Astrocyte of the cerebellum (primary cell): ENCODE measurements around the gene TSPAN32.

Source experiments
- DNase-seq: peaks from one replicate; pipeline ENCODE4 v3.0.0-alpha.2; 2011; ENCODE audit warnings: low read depth
- H3K4me3 ChIP-seq: 2 replicates; pipeline ENCODE4 v1.5.1; 2011; ENCODE audit warnings: mild to moderate bottlenecking, low read depth, low read length, moderate library complexity
- in situ Hi-C: cut with HindIII; loops from 2 replicates; pipeline ENCODE4 v1.10.0; 2017; ENCODE audit warnings: low sequenced_read_pairs
- TF ChIP-seq, protein P1 (sequence below): IDR thresholded peaks from 2 replicates; pipeline ENCODE4 v1.5.1; 2012; ENCODE audit warnings: low read length, low read depth, moderate library complexity, mild to moderate bottlenecking; ENCODE audit errors: missing control alignments

The TSPAN32 gene

DNA sequence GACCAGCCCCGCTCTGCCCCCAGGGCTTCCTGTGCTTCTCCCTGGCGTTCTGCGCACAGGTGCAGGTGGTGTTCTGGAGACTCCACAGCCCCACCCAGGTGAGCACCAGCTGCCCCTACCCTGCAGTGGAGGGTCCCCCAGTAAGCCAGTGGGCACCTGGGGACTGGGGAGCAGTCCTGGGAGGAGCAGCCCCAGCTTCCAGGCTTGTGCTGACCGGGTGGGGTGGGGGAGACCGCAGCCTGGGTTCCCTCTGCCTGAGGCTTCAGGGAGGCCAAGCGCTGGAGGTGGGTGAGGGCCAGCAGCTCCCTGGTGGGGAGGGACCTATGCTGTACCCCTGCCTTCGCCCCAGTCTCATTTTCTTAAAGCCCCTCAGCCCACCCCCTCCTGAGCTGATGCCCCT lies 6.9 kb downstream of the TSPAN32 start:
- in situ Hi-C loops = no loop called here

DNA sequence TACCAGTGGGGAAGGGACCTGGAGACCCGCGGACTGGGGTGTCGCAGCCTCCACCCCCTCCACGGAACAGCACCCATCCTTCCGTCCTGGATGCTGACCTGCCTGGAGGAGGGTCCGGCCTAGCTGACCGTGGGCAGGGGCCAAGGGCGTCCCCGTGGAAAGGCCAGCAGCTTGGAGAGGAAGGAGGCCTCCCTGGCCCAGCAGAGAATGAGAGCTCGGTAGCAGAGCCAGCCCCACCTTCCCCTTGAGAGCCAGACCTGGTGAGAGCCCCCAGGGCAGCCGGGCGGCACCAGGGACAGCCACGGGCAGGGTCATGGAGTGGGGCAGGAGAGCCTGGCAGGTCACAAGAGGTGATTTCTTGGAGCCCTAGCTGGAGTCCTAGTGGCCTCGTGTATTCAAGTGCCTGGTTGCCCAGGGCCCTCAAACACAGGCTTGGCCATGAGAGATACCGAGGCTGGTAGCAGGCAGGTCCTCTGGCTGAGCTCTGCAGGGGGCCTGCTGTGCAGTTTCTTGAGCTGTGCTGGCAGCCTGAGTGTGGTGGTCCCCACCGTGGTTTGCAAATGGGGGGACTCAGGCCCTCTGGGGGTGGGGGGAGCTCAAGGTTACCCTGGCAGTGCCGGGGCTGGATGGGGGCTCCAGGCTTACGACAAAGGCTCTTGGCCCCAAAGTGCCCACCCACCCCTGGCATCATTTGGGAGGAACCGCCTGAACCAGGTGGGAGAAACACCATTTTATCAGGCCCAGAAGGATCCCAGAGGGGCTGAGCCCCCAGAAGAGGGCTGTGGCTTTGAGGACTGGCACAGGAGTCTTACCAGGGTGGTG lies 7.6 kb downstream of the TSPAN32 start:
- TF ChIP-seq, protein P1, sequence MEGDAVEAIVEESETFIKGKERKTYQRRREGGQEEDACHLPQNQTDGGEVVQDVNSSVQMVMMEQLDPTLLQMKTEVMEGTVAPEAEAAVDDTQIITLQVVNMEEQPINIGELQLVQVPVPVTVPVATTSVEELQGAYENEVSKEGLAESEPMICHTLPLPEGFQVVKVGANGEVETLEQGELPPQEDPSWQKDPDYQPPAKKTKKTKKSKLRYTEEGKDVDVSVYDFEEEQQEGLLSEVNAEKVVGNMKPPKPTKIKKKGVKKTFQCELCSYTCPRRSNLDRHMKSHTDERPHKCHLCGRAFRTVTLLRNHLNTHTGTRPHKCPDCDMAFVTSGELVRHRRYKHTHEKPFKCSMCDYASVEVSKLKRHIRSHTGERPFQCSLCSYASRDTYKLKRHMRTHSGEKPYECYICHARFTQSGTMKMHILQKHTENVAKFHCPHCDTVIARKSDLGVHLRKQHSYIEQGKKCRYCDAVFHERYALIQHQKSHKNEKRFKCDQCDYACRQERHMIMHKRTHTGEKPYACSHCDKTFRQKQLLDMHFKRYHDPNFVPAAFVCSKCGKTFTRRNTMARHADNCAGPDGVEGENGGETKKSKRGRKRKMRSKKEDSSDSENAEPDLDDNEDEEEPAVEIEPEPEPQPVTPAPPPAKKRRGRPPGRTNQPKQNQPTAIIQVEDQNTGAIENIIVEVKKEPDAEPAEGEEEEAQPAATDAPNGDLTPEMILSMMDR = no peak
- DNase-seq = no peak
- in situ Hi-C loops = no loop called here
- H3K4me3 ChIP-seq = no peak overlapping the region

More for the DNA sequence above, 6.9 kb downstream of the TSPAN32 start:
- H3K4me3 ChIP-seq = no peak overlapping the region
- TF ChIP-seq, protein P1 = no peak
- DNase-seq = no peak

DNA sequence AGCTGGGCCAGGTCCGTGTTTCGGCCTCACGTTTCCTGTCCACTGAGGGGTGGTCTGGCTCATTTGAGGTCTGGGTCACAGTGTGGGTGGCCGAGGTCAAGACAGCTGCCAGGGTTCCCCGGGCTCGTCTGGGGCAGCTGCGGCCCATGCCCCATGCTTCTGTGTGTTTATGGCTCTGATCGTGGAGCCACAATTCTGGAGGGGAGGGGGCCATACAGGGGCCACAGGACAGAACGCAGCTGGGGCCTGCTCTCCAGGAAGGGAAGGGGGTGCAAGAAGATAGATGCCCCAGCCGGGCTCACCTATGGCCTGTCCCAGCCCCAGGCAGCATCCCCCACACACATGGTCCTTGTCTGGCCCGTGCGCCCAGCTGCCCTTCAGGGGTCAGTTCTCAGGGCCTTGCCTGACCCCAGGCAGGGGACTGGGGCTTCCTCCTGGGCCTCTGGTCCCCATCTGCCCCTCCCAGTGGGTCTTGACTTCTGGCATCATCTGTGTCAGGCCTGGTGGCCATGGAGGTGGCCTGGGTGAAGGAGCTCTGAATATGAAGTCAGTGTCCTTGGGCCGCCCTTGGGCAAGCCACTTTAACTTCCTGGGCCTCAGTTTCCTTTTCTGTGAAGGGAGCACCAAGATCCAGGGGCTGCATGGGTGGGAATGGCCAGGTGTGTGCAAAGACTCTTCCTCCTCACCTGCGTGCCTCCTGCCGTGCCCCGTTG lies 8.4 kb downstream of the TSPAN32 start:
- no peak for DNase-seq
- TF ChIP-seq, protein P1 = no peak
- in situ Hi-C loops = no loop called here
- no peak overlapping the region for H3K4me3 ChIP-seq

DNA sequence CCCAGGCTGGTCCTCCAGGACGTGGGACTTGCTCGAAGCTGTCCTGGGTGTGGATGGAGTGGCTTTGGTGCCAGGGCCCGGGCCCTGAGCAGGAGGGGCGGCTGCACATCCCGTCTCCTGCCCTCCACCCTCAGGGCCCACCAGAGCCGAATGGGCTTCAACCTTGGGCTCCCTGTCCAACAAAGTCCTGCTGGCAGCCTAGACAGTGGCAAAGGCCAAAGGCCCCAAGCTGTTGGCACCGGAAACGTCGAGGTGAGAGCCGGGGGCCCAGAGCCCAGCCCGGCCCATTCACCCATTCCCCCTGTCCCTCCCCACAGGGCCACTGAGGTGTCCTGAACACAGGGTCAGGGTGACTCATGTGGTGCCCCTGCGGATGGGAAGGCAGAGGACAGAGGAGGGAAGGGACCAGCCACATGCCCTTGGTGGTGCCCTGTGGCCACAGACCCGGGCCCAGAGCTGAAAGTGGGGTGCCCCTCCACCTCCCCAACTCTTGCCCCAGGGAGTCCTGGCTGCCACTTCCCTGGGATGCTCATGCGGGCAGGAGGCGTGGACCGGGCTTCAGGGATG lies 9.1 kb downstream of the TSPAN32 start:
- no peak for DNase-seq
- H3K4me3 ChIP-seq = no peak overlapping the region
- TF ChIP-seq, protein P1 = no peak
- in situ Hi-C loops = no loop called here

DNA sequence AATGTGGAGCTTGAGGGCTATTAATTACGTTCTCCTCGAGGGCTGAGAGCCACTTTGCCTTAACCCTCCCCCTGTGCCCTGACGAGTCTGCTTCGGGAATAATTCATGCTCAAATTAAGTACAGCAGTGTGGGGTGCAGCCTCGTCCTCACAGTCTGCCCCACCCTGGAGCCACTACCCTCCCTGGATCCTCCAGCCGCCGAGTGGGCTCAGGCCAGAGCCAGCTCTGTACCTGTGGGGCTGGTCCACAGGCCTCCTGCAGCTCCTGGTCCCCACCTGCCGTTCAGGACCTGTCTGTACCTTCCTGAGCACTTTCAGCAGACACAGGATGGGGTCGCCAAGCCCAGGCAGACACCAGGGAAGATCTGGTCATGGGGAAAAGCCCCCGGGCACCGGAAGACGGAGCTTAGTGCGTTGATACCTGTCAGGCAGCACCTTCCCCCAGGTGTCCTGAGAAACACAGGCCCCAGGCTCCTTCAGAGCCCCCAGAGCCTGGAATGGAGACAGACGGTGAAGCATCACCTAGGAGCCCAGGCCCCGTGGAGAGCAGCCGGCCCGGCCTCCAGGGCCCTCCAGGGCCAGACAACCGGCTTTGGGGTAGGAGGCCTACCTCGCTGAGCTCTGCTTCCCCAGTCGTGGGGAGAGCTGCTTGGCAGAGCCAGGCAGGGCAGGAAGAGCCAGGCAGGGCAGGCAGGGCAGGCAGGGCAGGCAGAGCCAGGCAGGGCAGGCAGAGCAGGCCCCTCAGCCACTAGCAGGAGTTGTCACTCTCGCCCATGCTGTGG lies 9.7 kb downstream of the TSPAN32 start:
- no peak for DNase-seq
- in situ Hi-C loops = no loop called here
- H3K4me3 ChIP-seq = no peak overlapping the region
- TF ChIP-seq, protein P1 = no peak
